HG03045 (cell line): ENCODE measurements around the gene SLC13A5.

Experiments
- ATAC-seq: cut with Tn5 transposase; IDR thresholded peaks from one replicate; pipeline ENCODE4 v1.9.1; 2021; ENCODE audit warnings: mild to moderate bottlenecking, moderate library complexity; ENCODE audit not compliant: unreplicated experiment

Gene SLC13A5

DNA sequence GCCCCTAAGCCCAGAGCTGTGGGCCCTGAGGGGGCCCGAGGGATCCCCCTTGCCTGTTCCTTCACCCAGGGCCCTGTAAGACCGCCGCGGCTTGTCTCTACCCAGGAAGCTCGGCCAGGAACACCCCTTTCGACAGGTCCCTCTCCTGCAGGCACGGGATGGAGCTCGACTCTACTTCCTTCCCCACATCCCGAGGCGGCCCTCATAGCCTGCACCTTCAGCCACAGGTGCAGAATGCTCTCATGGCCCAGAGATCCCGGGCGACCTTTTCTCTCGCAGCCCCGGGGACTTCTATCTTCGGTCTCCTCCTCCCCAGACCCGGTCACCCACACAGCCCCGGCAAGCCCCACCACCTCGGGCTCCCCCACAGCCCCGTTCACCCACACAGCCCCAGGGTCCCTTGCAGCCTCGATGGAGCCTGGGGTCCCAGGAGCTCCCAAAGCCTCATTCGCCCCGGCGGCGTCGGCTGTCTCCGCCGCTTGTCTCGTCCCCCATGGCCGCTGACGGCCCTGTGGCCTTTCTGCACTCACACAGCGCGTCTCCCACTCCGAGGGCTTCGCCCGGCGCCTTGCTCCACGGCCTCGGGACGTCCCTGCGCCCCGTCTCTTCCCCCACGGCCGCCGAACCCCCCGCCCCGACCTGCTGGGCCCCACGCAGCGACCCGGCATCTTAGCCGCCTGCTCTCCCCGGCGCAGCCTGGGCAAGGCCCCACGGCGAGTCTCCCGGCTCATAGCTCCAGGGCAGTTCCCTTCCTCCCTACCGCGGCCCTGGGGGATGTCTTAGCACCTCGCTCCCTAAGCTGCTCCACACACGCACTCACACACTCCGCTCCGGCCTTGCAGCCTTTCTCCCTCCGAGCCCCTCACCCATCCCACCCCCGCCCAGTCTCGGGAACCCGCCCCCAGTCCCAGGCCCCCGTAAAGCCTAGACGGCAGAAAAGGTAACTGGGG, 73.3 kb downstream of the SLC13A5 start:
- no peak for ATAC-seq

DNA sequence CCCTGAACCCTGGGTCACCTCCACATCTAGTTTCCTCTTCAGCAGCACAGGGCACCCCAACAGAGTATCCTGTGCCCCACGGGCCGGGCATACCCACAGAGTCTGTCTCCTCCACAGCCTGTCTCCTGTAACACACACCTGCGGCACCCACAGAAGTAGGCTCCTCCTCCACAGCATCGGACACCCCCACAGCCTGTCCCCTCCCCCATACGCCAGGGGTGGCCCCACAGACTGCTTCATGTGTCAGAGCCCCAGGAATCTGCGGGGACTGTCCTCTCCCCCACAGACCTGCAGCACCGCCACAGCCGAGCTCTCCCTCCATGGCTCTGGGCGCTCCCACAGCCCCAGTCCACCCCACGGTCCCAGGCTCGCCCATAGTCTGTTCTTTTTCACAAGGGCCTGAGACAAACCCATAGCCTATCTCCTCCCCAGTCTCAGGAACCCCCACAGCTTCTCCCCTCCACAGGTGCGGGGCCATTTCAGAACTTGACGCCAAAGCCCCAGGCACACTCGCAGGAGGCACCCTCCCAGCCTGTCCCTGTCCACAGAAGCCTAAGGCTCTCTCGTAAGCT, 74.1 kb downstream of the SLC13A5 start:
- ATAC-seq: no peak

DNA sequence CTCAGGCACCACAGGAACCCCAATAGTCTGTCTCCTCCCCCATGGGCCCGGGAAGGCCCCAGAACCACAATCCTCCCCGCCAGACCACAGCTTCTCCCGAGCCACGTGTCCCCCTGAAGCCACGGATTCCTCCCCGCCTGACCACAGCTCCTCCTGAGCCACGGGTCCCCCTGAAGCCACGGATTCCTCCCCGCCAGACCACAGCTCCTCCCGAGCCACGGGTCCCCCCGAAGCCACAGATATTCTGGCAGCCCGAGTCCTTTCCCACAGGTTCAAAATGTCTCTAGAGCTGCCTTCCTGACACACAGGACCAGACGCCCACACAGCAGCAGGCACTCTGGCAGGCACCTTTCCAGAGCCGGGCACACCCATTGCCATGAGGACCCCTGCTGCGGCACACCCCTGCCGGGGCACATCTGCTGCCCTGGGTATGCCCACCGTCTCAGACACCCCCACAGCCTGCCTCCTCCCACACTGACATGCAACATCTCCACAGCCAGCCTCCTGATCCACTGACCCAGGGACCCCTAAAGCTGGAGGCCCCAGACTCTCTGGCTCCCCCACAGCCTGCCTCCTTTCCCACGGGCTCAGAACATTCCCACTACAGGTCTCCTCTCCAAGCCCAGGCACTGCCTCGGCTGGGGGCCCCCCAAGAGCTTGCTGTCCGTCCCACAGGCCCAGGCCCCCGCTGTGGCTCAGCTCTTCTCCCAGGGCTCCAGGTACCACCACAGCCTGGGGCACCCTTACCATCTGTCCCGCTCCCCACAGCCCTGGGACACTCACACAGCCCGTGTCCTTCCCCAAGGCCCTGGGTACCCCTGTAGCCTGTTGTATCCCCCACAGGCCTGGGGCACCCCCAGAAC, 74.9 kb downstream of the SLC13A5 start:
- ATAC-seq: no peak

DNA sequence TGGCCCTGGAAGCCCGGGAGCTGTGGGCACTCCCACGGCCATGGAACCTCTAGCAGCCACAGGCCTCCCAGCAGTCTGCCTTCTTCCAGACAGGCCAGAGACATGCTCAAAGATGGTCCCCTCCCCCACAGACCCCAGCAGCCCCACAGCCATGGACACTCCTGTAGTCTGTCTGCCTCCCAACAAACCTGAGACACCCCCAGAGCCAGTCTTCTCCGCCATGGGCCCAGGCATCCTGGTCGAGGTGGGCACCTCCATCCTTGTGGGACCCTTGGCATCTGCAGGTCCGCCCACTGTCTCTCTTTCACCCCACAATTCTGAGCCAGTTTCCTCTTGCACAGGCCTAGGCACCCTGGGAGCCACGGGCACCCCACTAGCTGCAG, 75.7 kb downstream of the SLC13A5 start:
- no peak for ATAC-seq

DNA sequence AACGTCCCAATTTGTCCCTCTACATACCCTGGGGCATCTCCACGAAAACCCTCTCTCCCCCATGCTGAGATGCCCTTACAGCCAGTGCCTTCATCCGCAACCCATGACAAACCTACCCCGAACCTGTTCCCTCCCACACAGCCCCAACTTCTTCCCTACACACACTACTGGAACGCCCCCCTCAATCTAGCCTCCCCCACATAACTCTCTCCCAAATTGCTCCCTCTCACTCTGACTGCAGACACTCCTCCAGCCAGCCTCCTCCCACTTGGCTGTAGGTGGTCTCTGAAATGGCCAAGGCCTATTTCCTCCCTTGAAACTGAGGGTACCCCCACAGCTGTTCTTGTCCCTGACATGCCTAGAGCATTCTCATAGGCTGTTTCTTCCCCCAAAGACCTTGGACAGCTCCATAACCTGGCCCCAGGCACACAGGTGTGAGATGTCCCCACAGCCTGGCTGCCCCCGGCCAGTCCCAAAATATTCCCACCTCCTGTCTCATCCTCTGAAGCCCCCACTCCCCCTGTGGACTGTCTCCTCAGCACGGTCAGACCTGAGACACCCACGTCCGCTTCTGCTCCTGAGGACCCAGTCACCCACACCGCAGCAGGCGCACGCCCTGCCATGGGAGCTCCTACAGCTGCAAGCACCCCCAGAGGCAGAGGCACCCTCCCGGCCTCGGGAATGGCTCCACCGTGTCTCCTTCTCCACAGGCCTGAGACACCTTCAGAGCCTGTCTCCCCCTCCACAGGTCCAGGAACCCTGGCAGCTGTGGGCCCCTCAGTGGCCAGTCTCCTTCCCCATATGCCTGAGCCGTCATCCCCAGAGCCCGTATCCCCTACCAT, 76.3 kb downstream of the SLC13A5 start:
- no peak for ATAC-seq

DNA sequence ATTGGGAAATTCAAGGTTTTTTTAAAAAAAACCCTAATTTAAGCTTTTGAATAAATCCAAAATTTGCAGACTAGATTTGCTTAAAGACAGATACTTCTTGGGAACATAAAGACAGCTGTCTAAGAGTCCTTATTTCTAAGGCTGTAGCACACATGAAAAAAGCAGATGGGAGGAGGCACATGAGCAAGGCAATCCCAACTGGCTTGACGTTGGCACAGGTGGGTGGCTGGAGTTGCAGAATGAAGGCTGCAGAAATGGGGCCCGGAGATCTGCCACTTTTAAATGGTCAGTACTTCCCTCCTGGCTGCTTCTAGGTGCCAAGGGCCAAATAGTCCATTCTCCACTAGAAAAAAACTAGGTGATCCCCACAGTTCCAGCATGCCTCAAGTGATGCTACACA, 77.1 kb downstream of the SLC13A5 start:
- ATAC-seq: no peak
